Measurements from ENCODE around the gene L3HYPDH. TPM values are rescaled to one million over a fixed set of nuclear protein-coding genes. Genes with fewer than 3 reads are reported as not detected.
A peak's percentile ranks its signal among the peaks of the same experiment; 100 is the strongest.

The L3HYPDH gene
- total RNA-seq: 38.9 and 44.5 TPM in 2 replicates

GRCh38 chr14:59483819-59484638, at the start of gene L3HYPDH, which contains the start of gene JKAMP:
L3HYPDH (minus strand) TSS chr14:59484408; CDS start chr14:59484316, 92 bp downstream.
JKAMP (plus strand) TSS chr14:59484517; CDS start chr14:59484590, 73 bp downstream.
- Histone ChIP-seq H3K27me3 (ENCODE audit: insufficient read depth, low read length) (no peaks in the 10 kb centered on the region), H3K79me2 (ENCODE audit: insufficient read depth, low read length) (peaks cover 79% of the 10 kb centered on the region), H3K4me2 (ENCODE audit: insufficient read depth, low read length) (peak within 1 kb of the TSS; percentile 88), H3K4me1 (ENCODE audit: insufficient read depth, low read length) (peaks cover 46% of the 10 kb centered on the region), H4K20me1 (ENCODE audit: insufficient read depth, low read length) (peaks cover 16% of the 10 kb centered on the region), H3K4me3 (ENCODE audit: insufficient read depth, low read length) (peak within 1 kb of the TSS; percentile 80), H3K27ac (ENCODE audit: low read depth, low read length) (peak within 1 kb of the TSS; percentile 97), H3K9me3 (ENCODE audit: low read depth, low read length) (no peaks in the 10 kb centered on the region), H2AFZ (ENCODE audit: low read length) (peak within 1 kb of the TSS; percentile 82), H3K36me3 (ENCODE audit: insufficient read depth, low read length) (peaks cover 18% of the 10 kb centered on the region)
- peak; percentile 47 for TF ChIP-seq CTCF (IDR thresholded peaks at IDR 0.05; ENCODE audit: extremely low read depth, low read depth, low read length)
- DNase-seq (ENCODE audit: insufficient read length, low spot score, missing footprints): peak; percentile 96

- H3K36me3 ChIP-seq (ENCODE audit: insufficient read depth, low read length): no peaks in the 10 kb centered on the region
- H4K20me1 ChIP-seq (ENCODE audit: insufficient read depth, low read length): no peaks in the 10 kb centered on the region
- H3K4me2 ChIP-seq (ENCODE audit: insufficient read depth, low read length): no peak overlapping the region
- no peaks in the 10 kb centered on the region for H3K79me2 ChIP-seq (ENCODE audit: insufficient read depth, low read length)
- no peak for TF ChIP-seq CTCF (IDR thresholded peaks at IDR 0.05; ENCODE audit: extremely low read depth, low read depth, low read length)
- no peaks in the 10 kb centered on the region for H3K27me3 ChIP-seq (ENCODE audit: insufficient read depth, low read length)
- no peaks in the 10 kb centered on the region for H3K4me1 ChIP-seq (ENCODE audit: insufficient read depth, low read length)
- no peak overlapping the region for H2AFZ ChIP-seq (ENCODE audit: low read length)
- no peak overlapping the region for H3K27ac ChIP-seq (ENCODE audit: low read depth, low read length)
- DNase-seq (ENCODE audit: insufficient read length, low spot score, missing footprints): no peak
- no peak overlapping the region for H3K4me3 ChIP-seq (ENCODE audit: insufficient read depth, low read length)
- H3K9me3 ChIP-seq (ENCODE audit: low read depth, low read length): no peaks in the 10 kb centered on the region
Measured at GRCh38 chr14:59532419-59532818, 48.2 kb upstream of the L3HYPDH start.

GRCh38 chr14:59530349-59530748, 46.1 kb upstream of the L3HYPDH start:
- Histone ChIP-seq H3K4me1 (ENCODE audit: insufficient read depth, low read length) (no peaks in the 10 kb centered on the region), H3K27ac (ENCODE audit: low read depth, low read length) (no peak overlapping the region), H4K20me1 (ENCODE audit: insufficient read depth, low read length) (no peaks in the 10 kb centered on the region), H3K79me2 (ENCODE audit: insufficient read depth, low read length) (no peaks in the 10 kb centered on the region), H3K4me2 (ENCODE audit: insufficient read depth, low read length) (no peak overlapping the region), H3K9me3 (ENCODE audit: low read depth, low read length) (no peaks in the 10 kb centered on the region), H3K36me3 (ENCODE audit: insufficient read depth, low read length) (no peaks in the 10 kb centered on the region), H2AFZ (ENCODE audit: low read length) (no peak overlapping the region), H3K4me3 (ENCODE audit: insufficient read depth, low read length) (no peak overlapping the region), H3K27me3 (ENCODE audit: insufficient read depth, low read length) (no peaks in the 10 kb centered on the region)
- TF ChIP-seq CTCF (IDR thresholded peaks at IDR 0.05; ENCODE audit: extremely low read depth, low read depth, low read length): no peak
- DNase-seq (ENCODE audit: insufficient read length, low spot score, missing footprints): no peak

GRCh38 chr14:59529189-59529588, 45.0 kb upstream of the L3HYPDH start:
- Histone ChIP-seq H3K4me2 (ENCODE audit: insufficient read depth, low read length) (no peak overlapping the region), H3K27me3 (ENCODE audit: insufficient read depth, low read length) (no peaks in the 10 kb centered on the region), H4K20me1 (ENCODE audit: insufficient read depth, low read length) (no peaks in the 10 kb centered on the region), H3K4me3 (ENCODE audit: insufficient read depth, low read length) (no peak overlapping the region), H2AFZ (ENCODE audit: low read length) (no peak overlapping the region), H3K4me1 (ENCODE audit: insufficient read depth, low read length) (no peaks in the 10 kb centered on the region), H3K36me3 (ENCODE audit: insufficient read depth, low read length) (no peaks in the 10 kb centered on the region), H3K27ac (ENCODE audit: low read depth, low read length) (no peak overlapping the region), H3K9me3 (ENCODE audit: low read depth, low read length) (no peaks in the 10 kb centered on the region), H3K79me2 (ENCODE audit: insufficient read depth, low read length) (no peaks in the 10 kb centered on the region)
- DNase-seq (ENCODE audit: insufficient read length, low spot score, missing footprints): no peak
- no peak for TF ChIP-seq CTCF (IDR thresholded peaks at IDR 0.05; ENCODE audit: extremely low read depth, low read depth, low read length)

All from osteoblast (primary cell).